H1 (cell line): ENCODE data around the gene MAGI1. TPM values are rescaled to one million over a fixed set of nuclear protein-coding genes. Genes with fewer than 3 reads are reported as not detected.

Experiments
- E2F6 ChIP-seq: IDR thresholded peaks from 2 replicates; pipeline ENCODE4 v1.6.1; 2012; ENCODE audit warnings: inconsistent platforms
- polyA plus RNA-seq, 7 experiments: library from polyadenylated mRNA; depleted of rRNA in 3 of 7; stranded (reverse) in 5 of 7; unstranded in 2 of 7; fragments of >200 nt in 5 of 7; fragments of 200-250 nt in 2 of 7; gene quantifications; 1 replicate in 5 of 7; 2 replicates in 1 of 7; 4 replicates in 1 of 7; pipeline versions ENCODE4 v1.2.1 to v1.2.3, GENCODE V29; 2011 to 2013; ENCODE audit warnings: missing spikeins in 2 of 7, mixed read lengths in 2 of 7
- total RNA-seq: library from RNA; stranded (reverse); fragmentation: NEBNext Ultra II Directional; extraction: Animal tissue kit (Norgen Biotek cat#: 25700); gene quantifications from 2 replicates; pipeline ENCODE4 v1.2.1, GENCODE V29; 2021
- TF ChIP-seq, protein P1 (sequence below): IDR thresholded peaks from 2 replicates; pipeline ENCODE4 v1.6.1; 2011; ENCODE audit warnings: low read length, improper control_type of control experiment

Gene MAGI1
- total and polyA plus RNA-seq, 2 of the 8 experiments (the other 6 are each of a cell fraction or from before 2014, with no cell fraction given) = 19.8 to 78.0 TPM

- TF ChIP-seq E2F6 = no peak
- TF ChIP-seq, protein P1, sequence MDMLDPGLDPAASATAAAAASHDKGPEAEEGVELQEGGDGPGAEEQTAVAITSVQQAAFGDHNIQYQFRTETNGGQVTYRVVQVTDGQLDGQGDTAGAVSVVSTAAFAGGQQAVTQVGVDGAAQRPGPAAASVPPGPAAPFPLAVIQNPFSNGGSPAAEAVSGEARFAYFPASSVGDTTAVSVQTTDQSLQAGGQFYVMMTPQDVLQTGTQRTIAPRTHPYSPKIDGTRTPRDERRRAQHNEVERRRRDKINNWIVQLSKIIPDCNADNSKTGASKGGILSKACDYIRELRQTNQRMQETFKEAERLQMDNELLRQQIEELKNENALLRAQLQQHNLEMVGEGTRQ = no peak
Observed at GRCh38 chr3:65507437-65507836, 531.3 kb downstream of the MAGI1 start (continued).
